HFFc6 (cell line): Measurements from ENCODE around the gene MYH16. TPM values are rescaled to one million over a fixed set of nuclear protein-coding genes. Genes with fewer than 3 reads are reported as not detected.

Source experiments
- DNase-seq: peaks from one replicate; pipeline ENCODE4 v3.0.0-alpha.2; 2018
- H3K27ac Mint-ChIP-seq: 2 replicates; pipeline ENCODE4 v1.8.0; 2020; ENCODE audit warnings: mild to moderate bottlenecking, mixed read lengths
- H3K27me3 Mint-ChIP-seq: 2 replicates; pipeline ENCODE4 v1.8.0; 2021; ENCODE audit warnings: mild to moderate bottlenecking, moderate library complexity, mixed read lengths; ENCODE audit not compliant: insufficient read depth
- H3K36me3 Mint-ChIP-seq: 2 replicates; pipeline ENCODE4 v1.8.0; 2021; ENCODE audit warnings: low read depth, mixed read lengths
- H3K4me1 Mint-ChIP-seq: 2 replicates; pipeline ENCODE4 v1.8.0; 2020; ENCODE audit warnings: low read depth, mixed read lengths
- H3K4me3 Mint-ChIP-seq: 2 replicates; pipeline ENCODE4 v1.8.0; 2020; ENCODE audit warnings: mild to moderate bottlenecking, moderate library complexity, mixed read lengths
- H3K9me3 Mint-ChIP-seq: 2 replicates; pipeline ENCODE4 v1.8.0; 2020; ENCODE audit warnings: mild to moderate bottlenecking, mixed read lengths
- CTCF ChIP-seq: fragments of 200-600 bp; sonication (generic); IDR thresholded peaks from 2 replicates; pipeline ENCODE4 v1.5.0; 2021; ENCODE audit warnings: antibody characterized with exemption, mild to moderate bottlenecking
- total RNA-seq, 6 experiments: library from RNA; stranded (reverse); fragmentation: NEBNext Ultra II Directional; extraction: Animal tissue kit (Norgen Biotek cat#: 25700); gene quantifications; 2 replicates in 1 of 6; 3 replicates in 5 of 6; pipeline ENCODE4 v1.2.3, GENCODE V29; 2021

MYH16 gene
- total RNA-seq, 6 experiments from 2014 or later: 0.05 TPM; not detected in 5

DNA sequence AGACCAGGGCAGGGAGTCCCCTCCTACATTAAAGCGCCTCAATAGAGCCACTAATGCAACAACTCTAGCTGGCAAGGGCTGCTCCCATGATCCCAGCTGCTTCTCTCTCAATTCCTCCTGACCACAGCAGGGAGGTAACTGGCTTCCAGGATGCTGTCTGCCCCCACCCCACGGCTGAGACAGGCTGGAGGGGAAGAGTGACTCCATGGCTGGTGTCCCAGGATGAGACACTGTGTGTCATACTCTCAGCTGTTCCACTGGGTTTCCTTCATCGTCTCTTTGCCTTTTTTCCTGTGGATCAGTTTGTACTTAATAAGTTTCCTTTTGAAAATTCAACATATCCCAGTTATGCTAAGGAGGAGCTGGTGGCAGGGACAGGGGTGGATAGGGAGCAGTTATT lies 27.7 kb upstream of the MYH16 start:
- Mint-ChIP-seq H3K27me3 (peaks cover 2% of the 10 kb centered on the region), H3K4me3 (peak overlapping the region; percentile 68), H3K9me3 (no peaks in the 10 kb centered on the region), H3K36me3 (no peaks in the 10 kb centered on the region), H3K4me1 (no peaks in the 10 kb centered on the region; the same call in 1 of the 2 replicates), H3K27ac (peak overlapping the region; percentile 72)
- TF ChIP-seq CTCF: no peak
- DNase-seq: peak; percentile 62

DNA sequence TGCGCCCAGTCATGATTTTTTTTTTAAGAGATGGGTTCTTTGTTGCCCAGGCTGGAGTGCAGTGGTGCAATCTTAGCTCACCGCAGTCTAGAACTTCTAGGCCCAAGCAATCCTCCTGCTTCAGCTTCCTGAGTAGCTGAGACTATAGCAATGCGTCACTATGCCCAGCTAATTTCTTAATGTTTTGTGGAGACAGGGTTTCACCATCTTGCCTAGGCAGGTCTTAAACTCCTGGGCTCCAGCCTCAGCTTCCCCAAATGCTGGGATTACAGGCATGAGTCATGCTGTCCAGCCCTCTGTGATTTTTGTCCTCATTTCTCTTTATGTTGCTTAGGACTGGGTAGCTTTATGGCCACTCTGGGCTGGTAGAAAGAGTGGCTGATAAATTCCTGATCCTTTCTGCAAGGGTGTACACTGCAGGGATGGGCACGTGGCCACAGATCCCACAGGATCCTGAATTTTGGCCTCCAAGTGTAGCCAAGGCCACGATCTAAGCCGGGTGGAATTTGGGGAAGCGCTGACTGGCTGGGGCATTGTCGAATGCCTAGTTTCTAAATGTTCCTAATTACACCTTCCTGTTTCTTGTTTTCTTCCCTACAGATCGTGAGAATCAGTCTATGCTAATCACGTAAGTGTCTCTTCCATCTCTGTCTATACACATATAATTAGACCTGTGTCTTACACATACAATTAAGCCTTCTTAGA lies 24.1 kb upstream of the MYH16 start:
- H3K9me3 Mint-ChIP-seq: no peaks in the 10 kb centered on the region
- H3K27me3 Mint-ChIP-seq: peaks cover 2% of the 10 kb centered on the region
- H3K36me3 Mint-ChIP-seq: no peaks in the 10 kb centered on the region
- no peak for TF ChIP-seq CTCF
- no peak overlapping the region for H3K4me3 Mint-ChIP-seq
- no peaks in the 10 kb centered on the region; the same call in 1 of the 2 replicates for H3K4me1 Mint-ChIP-seq
- no peak overlapping the region for H3K27ac Mint-ChIP-seq
- no peak for DNase-seq

GRCh38 chr7:99249985-99250575 lies 22.6 kb upstream of the MYH16 start:
- DNase-seq: no peak
- no peaks in the 10 kb centered on the region; the same call in 1 of the 2 replicates for H3K4me1 Mint-ChIP-seq
- H3K36me3 Mint-ChIP-seq: no peaks in the 10 kb centered on the region
- no peak overlapping the region for H3K4me3 Mint-ChIP-seq
- no peak overlapping the region for H3K27ac Mint-ChIP-seq
- no peaks in the 10 kb centered on the region for H3K9me3 Mint-ChIP-seq
- peaks cover 2% of the 10 kb centered on the region for H3K27me3 Mint-ChIP-seq
- TF ChIP-seq CTCF: no peak

DNA sequence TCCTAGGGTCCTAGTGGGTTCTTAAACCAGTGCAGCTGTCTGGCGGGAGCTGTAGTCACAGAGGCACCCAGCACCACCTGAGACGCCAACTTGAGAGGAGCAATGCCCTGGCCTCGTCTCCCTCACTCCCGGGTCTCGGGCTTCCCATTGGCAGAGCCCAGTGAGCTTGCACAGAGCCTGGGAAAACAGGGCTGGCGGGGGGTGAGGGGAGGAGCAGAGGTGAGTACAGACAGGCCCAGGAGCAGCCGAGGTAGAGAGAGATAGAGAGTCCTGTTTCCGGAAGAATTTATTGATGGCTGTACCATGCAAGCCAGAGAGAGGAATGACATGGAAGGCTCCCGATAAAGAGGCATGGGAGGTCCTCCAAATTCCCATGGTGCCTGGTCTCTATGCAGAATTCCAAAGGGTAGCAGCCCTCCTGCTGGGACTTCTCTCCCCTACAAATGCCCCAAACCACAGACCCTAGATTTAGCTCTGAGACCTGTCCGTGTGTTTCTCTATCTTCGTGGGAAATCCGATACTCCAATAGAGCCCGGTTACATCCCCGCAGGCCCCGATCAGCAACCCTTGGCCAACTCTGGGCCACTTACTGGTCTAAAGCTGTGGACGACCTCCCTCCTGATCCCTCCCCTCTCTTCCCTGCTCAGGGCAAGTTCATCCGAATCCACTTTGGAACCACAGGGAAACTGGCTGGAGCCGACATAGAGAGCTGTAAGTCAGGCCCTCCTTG lies 20.3 kb upstream of the MYH16 start:
- Mint-ChIP-seq H3K4me3 (no peak overlapping the region), H3K27me3 (peaks cover 2% of the 10 kb centered on the region), H3K9me3 (no peaks in the 10 kb centered on the region), H3K27ac (no peak overlapping the region; the same call in 1 of the 2 replicates), H3K36me3 (no peaks in the 10 kb centered on the region), H3K4me1 (no peaks in the 10 kb centered on the region; the same call in 1 of the 2 replicates)
- DNase-seq: no peak
- no peak for TF ChIP-seq CTCF

DNA sequence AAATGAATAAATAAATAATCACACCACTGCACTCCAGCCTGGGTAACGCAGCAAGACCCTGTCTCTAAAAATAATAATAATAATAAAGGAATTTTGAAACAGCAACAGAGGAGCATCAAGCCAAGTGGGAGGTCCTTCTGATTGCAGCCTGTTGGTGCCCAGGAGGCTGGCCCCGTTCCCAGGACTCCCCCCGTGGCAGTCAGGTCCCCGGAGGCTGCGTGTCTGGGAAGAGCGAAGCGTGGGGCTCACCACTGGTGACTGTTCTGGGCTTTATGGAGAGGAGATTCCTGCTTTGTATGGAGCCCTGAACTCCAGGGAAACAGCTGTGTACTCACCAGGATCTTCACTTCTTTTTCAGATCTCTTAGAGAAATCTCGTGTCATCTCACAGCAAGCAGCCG lies 19.3 kb upstream of the MYH16 start:
- Mint-ChIP-seq H3K27me3 (peaks cover 2% of the 10 kb centered on the region), H3K9me3 (no peaks in the 10 kb centered on the region), H3K27ac (no peak overlapping the region), H3K4me3 (no peak overlapping the region), H3K4me1 (no peaks in the 10 kb centered on the region; the same call in 1 of the 2 replicates), H3K36me3 (no peaks in the 10 kb centered on the region)
- no peak for TF ChIP-seq CTCF
- no peak for DNase-seq
